ENCODE measurements around the gene SLC25A47. TPM values are rescaled to one million over a fixed set of nuclear protein-coding genes. Genes with fewer than 3 reads are reported as not detected.

SLC25A47 gene
- total RNA-seq, 1 donor from 2014 or later: not detected

DNA sequence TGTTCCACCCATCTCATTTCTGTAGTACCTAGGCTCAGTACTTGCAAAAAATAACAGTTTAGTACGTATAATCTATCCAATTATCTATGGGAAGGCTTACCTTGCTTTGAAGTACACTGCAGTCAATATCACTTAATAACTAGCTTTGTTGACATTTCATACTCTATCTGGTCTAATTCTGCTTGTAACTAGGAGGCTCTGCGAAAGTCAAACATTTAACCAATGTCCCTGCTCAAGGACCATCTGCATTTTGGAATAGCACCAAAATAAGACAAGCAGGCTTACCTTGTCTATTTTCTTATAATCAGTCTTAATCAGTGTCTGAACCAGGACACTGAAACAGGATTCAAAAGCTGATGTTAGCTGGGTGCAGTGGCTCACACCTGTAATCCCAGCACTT is 39.9 kb downstream of the SLC25A47 start:
- no peak overlapping the region for H3K4me3 ChIP-seq
- H3K27me3 ChIP-seq: no peaks in the 10 kb centered on the region
- H3K36me3 ChIP-seq: peaks cover 49 to 73% of the 10 kb centered on the region in 2 donors
- no peaks in the 10 kb centered on the region for H3K9me3 ChIP-seq
- TF ChIP-seq, protein P1, sequence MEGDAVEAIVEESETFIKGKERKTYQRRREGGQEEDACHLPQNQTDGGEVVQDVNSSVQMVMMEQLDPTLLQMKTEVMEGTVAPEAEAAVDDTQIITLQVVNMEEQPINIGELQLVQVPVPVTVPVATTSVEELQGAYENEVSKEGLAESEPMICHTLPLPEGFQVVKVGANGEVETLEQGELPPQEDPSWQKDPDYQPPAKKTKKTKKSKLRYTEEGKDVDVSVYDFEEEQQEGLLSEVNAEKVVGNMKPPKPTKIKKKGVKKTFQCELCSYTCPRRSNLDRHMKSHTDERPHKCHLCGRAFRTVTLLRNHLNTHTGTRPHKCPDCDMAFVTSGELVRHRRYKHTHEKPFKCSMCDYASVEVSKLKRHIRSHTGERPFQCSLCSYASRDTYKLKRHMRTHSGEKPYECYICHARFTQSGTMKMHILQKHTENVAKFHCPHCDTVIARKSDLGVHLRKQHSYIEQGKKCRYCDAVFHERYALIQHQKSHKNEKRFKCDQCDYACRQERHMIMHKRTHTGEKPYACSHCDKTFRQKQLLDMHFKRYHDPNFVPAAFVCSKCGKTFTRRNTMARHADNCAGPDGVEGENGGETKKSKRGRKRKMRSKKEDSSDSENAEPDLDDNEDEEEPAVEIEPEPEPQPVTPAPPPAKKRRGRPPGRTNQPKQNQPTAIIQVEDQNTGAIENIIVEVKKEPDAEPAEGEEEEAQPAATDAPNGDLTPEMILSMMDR (IDR thresholded peaks at IDR 0.05): no peak
- no peak overlapping the region for H3K27ac ChIP-seq
- DNase-seq (ENCODE audit: low spot score in 2 of 2): no peak
- intact Hi-C loops (cut with DNase I): no loop called here
- no peaks in the 10 kb centered on the region for H3K4me1 ChIP-seq

DNA sequence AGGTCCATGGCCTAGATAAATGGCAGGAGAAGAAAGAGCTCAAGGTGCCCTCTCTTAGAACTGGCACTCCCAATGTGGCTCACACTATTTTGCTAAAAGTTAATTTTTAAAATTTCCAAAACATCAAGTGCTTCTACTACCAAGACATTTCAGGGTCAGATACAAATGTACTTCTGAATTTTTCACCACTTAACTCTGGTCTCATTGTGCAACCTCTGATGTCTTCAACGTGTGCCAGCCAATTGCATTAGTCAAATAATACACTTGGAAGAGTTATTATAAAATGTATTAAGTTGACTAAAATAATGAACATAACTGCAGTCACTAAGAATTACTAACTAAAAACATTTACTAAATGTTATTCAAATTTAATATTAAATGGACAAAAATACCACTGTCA is 41.3 kb downstream of the SLC25A47 start:
- H3K4me1 ChIP-seq: no peaks in the 10 kb centered on the region
- TF ChIP-seq, protein P1 (IDR thresholded peaks at IDR 0.05): no peak
- intact Hi-C loops (cut with DNase I): no loop called here

DNA sequence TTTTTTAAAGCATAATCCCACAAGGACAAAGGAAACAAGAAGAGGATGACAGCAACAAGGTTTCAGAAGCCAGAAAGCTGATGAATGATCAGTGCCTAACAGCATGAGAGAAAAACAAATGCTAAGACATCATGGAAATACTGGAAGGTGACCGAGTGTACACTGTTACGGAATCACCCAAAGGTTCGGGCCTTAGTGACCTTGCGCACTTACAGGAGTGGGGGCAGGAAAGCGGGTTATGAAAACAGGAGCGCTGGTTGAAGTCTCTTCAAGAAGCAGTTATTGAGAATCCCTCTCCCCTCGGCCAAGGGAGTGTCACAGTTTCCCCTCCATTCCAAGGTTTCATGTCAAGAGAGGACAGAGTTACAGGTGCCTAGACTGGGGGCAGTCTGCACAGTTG is 42.6 kb downstream of the SLC25A47 start:
- Histone ChIP-seq H3K4me3 (no peak overlapping the region), H3K27ac (no peak overlapping the region), H3K27me3 (no peaks in the 10 kb centered on the region), H3K9me3 (no peaks in the 10 kb centered on the region), H3K36me3 (peaks cover 32 to 58% of the 10 kb centered on the region in 2 donors), H3K4me1 (no peaks in the 10 kb centered on the region)
- intact Hi-C loops (cut with DNase I): no loop called here
- TF ChIP-seq, protein P1 (IDR thresholded peaks at IDR 0.05): no peak
- DNase-seq (ENCODE audit: low spot score in 2 of 2): no peak

More for the DNA sequence above, 41.3 kb downstream of the SLC25A47 start:
- no peak for DNase-seq (ENCODE audit: low spot score in 2 of 2)
- Histone ChIP-seq H3K4me3 (no peak overlapping the region), H3K9me3 (no peaks in the 10 kb centered on the region), H3K27ac (no peak overlapping the region), H3K27me3 (no peaks in the 10 kb centered on the region), H3K36me3 (peaks cover 44 to 69% of the 10 kb centered on the region in 2 donors)

GRCh38 chr14:100369019-100369418 is 45.9 kb downstream of the SLC25A47 start:
- Histone ChIP-seq H3K9me3 (no peaks in the 10 kb centered on the region), H3K27ac (no peak overlapping the region), H3K36me3 (peaks cover 10 to 29% of the 10 kb centered on the region in 2 donors), H3K4me3 (no peak overlapping the region), H3K4me1 (no peaks in the 10 kb centered on the region), H3K27me3 (no peaks in the 10 kb centered on the region)
- intact Hi-C loops (cut with DNase I): no loop called here
- TF ChIP-seq, protein P1 (IDR thresholded peaks at IDR 0.05): no peak
- no peak for DNase-seq (ENCODE audit: low spot score in 2 of 2)

DNA sequence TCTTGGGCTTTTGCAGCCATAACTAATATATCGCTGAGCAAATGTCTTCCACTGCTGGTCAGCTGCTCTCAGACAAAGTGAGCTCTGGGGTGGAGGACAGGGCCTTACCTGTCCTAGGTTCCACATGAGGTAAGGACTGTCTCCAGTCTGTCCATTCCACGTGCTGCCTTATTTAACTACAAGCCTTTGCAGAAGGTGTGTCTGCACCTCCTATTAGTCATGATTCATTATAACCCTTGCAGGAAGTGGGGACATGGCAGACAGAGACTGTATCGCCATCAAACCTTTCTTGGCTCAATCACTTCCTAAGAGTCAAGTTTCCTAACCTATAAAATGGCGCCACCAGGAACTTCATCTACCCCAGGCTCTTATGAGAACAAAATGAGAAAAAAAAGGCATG is 46.9 kb downstream of the SLC25A47 start:
- H3K4me3 ChIP-seq: no peak overlapping the region
- no peaks in the 10 kb centered on the region for H3K27me3 ChIP-seq
- TF ChIP-seq, protein P1 (IDR thresholded peaks at IDR 0.05): no peak
- H3K4me1 ChIP-seq: peaks cover 0 to 2% of the 10 kb centered on the region in 2 donors
- no peak for DNase-seq (ENCODE audit: low spot score in 2 of 2)
- H3K36me3 ChIP-seq: peaks cover 8 to 22% of the 10 kb centered on the region in 2 donors
- no peak overlapping the region for H3K27ac ChIP-seq
- H3K9me3 ChIP-seq: no peaks in the 10 kb centered on the region
- intact Hi-C loops (cut with DNase I): loop anchor here (10.0 kb wide), 4 partner anchors 615 to 1715 kb away; partner anchors contain the start of genes CCDC85C, CCNK, HSP90AA1 and SETD3

DNA sequence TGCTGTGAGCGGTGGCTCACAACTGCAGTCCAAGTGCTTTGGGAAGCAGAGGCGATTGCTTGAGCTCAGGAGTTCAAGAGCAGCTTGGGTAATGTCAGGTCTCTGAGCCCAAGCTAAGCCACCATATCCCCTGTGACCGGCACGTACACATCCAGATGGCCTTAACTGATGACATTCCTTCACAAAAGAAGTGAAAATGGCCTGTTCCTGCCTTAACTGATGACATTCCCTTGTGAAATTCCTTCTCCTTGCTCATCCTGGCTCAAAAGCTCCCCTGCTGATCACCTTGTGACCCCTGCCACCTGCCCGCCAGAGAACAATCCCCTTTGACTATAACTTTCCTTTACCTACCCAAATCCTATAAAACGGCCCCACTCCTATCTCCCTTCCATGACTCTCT is 48.6 kb downstream of the SLC25A47 start:
- intact Hi-C loops (cut with DNase I): loop anchor here (10.0 kb wide), 4 partner anchors 617 to 1713 kb away; partner anchors contain the start of genes CCDC85C, CCNK, HSP90AA1 and SETD3
- Histone ChIP-seq H3K27ac (no peak overlapping the region), H3K36me3 (peaks cover 5 to 10% of the 10 kb centered on the region in 2 donors), H3K4me1 (peaks cover under 1 to 7% of the 10 kb centered on the region in 2 donors), H3K9me3 (no peaks in the 10 kb centered on the region), H3K4me3 (no peak overlapping the region), H3K27me3 (no peaks in the 10 kb centered on the region)
- TF ChIP-seq, protein P1 (IDR thresholded peaks at IDR 0.05): no peak
- no peak for DNase-seq (ENCODE audit: low spot score in 2 of 2)

Data from ascending aorta (tissue), 2 donors.